Activated T-helper 1 cell treated with anti-CD3 and anti-CD28 coated beads, Interleukin-12 subunit alpha, Interleukin-12 subunit beta, Interleukin-2, Interleukin-4 antibody, amounts not matched to agents 30 ng/mL and 10 ng/mL and 1 ng/mL, durations not matched to agents 14 hours and 24 hours and 36 hours (primary cell): ENCODE results near the gene FBXO7. TPM values are rescaled to one million over a fixed set of nuclear protein-coding genes. Genes with fewer than 3 reads are reported as not detected.
A peak's percentile ranks its signal among the peaks of the same experiment; 100 is the strongest.

Experiments used
- DNase-seq: peaks from one replicate; pipeline ENCODE4 v3.0.0; 2021; ENCODE audit warnings: low spot score
- H3K27ac Mint-ChIP-seq: one replicate; pipeline ENCODE4 v1.8.0; 2021; ENCODE audit warnings: mild to moderate bottlenecking, mixed read lengths
- H3K27me3 Mint-ChIP-seq: one replicate; pipeline ENCODE4 v1.8.0; 2022; ENCODE audit warnings: mild to moderate bottlenecking, moderate library complexity, mixed read lengths; ENCODE audit not compliant: insufficient read depth
- H3K36me3 Mint-ChIP-seq: one replicate; pipeline ENCODE4 v1.8.0; 2021; ENCODE audit warnings: low read depth, mixed read lengths
- H3K4me1 Mint-ChIP-seq: one replicate; pipeline ENCODE4 v1.8.0; 2021; ENCODE audit warnings: low read depth, mixed read lengths
- H3K4me3 Mint-ChIP-seq: one replicate; pipeline ENCODE4 v1.8.0; 2021; ENCODE audit warnings: mild to moderate bottlenecking, moderate library complexity, mixed read lengths
- H3K9me3 Mint-ChIP-seq: one replicate; pipeline ENCODE4 v1.8.0; 2021; ENCODE audit warnings: mixed read lengths
- intact Hi-C: fragments of 100-400 bp; cut with micrococcal nuclease; formaldehyde crosslinking; loops from one replicate; pipeline ENCODE4 v1.15.1; 2024
- total RNA-seq: library from RNA; stranded (reverse); gene quantifications from 2 replicates; pipeline ENCODE4 v1.2.3, GENCODE V29; 2022

FBXO7 gene
- 92.3 and 97.8 TPM in 2 replicates for total RNA-seq

DNA sequence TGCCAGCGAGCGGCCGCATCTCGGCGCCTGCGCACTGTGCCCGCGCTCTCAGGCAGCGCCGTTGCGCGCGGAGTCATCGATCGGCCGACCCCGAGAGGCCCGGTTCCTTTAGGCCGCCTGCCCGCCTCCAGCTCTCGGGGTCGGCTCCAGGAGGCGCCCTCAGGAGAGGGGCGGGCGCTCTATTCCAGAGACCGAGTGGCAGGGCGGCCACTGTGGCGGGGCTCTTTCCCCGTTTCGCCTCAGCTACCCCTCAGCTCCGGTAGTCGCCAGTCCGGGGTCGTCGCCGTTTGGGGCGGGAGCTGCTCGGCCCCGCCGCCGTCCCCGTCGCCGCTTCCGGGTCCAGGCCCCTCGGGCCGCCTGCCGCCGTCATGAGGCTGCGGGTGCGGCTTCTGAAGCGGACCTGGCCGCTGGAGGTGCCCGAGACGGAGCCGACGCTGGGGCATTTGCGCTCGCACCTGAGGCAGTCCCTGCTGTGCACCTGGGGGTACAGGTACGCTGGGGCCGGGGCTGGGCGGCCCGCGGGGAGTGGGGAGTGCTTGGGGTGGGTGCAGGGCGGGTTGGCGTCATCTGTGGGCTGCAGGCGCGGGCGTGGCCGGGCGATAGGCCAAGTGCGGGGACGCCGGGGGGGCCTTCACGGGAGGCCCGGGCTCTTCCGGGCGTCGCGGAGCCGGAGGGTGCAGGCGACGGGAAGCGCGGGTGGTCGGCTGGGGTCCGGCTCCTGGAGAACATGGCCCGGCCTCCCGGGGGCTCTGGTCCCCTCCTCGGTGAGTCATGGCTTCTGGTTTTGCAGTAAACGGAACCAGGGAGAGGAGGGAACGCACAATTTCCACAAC is at the start of gene FBXO7:
Gene FBXO7, plus strand, starts transcription at position 177 of the 833 bp plus-strand sequence. Its CDS starts 192 bp downstream, at position 369.
- Mint-ChIP-seq H3K36me3 (peaks cover 4% of the 10 kb centered on the region), H3K4me3 (peak within 1 kb of the TSS; percentile 93), H3K4me1 (peaks cover 33% of the 10 kb centered on the region), H3K9me3 (no peaks in the 10 kb centered on the region), H3K27ac (peak within 1 kb of the TSS; percentile 93), H3K27me3 (peaks cover 7% of the 10 kb centered on the region)
- DNase-seq: peak; percentile 82
- intact Hi-C loops: loop anchor here (1.0 to 10.0 kb wide), 5 partner anchors 8 to 813 kb away; partner anchors contain the start of genes DEPDC5, PISD, PRR14L and RFPL2

DNA sequence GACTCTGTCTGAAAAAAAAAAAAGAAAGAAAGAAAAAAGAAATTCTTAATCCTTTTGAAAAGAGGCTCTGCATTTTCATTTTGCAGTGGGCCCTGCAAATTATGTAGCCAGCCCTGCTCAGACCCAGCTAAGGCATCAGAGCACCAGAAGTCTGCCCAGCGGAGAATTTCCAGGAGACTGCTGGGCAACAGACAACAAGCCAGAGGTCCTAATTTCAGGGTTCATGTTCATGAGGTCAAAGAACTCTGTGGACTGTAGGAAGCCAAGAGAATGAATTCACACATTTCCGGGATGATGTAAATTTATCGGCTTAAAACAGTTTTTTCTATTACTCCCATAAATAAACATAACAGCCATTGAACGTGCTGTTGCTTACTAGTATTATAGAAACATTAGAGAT is 47.7 kb upstream of the FBXO7 start:
- no peaks in the 10 kb centered on the region for H3K36me3 Mint-ChIP-seq
- no peaks in the 10 kb centered on the region for H3K9me3 Mint-ChIP-seq
- H3K27me3 Mint-ChIP-seq: peaks cover 18% of the 10 kb centered on the region
- no peak overlapping the region for H3K27ac Mint-ChIP-seq
- no peaks in the 10 kb centered on the region for H3K4me1 Mint-ChIP-seq
- intact Hi-C loops: no loop called here
- DNase-seq: no peak
- no peak overlapping the region for H3K4me3 Mint-ChIP-seq

DNA sequence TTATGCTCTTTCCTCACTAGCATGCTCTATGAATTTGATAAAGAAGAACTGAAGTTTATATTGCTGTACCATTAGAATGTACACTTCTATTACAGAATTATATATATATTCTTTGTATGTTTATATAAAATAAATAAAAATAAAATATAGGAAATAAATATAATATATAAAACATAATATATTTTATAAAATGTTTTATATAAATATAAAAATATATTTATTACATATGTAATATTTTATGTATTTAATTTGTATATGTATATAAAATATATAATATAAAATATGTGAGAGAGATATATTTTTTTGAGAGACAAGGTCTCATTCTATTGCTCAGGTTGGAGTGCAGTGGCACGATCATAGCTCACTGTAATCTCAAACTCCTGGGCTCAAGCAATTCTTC is 44.3 kb upstream of the FBXO7 start:
- intact Hi-C loops: no loop called here
- no peak for DNase-seq
- H3K9me3 Mint-ChIP-seq: no peaks in the 10 kb centered on the region
- no peaks in the 10 kb centered on the region for H3K4me1 Mint-ChIP-seq
- peaks cover 23% of the 10 kb centered on the region for H3K27me3 Mint-ChIP-seq
- H3K4me3 Mint-ChIP-seq: no peak overlapping the region
- no peak overlapping the region for H3K27ac Mint-ChIP-seq
- no peaks in the 10 kb centered on the region for H3K36me3 Mint-ChIP-seq

DNA sequence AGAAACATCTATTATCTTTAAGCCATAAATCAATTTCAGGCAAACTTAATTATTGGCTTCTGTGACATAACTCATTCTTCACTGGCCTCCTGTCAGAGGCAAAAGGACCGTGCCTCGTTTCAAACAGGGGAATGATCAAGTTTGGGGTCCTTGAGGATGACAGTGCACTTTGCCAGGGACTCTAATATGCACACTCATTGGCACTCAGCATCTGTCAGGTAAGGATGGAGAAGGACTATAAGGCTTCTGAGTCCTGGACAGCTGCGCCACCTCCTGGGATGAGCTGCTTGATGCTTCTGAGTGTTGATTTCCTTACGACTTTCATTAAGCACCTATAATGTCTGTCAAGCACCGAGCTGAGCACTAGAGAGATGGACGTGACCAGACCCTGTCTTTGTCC is 30.5 kb upstream of the FBXO7 start:
- Mint-ChIP-seq H3K27me3 (peaks cover 3% of the 10 kb centered on the region), H3K4me3 (no peak overlapping the region), H3K4me1 (no peaks in the 10 kb centered on the region), H3K9me3 (no peaks in the 10 kb centered on the region), H3K27ac (no peak overlapping the region), H3K36me3 (no peaks in the 10 kb centered on the region)
- intact Hi-C loops: no loop called here
- DNase-seq: no peak

DNA sequence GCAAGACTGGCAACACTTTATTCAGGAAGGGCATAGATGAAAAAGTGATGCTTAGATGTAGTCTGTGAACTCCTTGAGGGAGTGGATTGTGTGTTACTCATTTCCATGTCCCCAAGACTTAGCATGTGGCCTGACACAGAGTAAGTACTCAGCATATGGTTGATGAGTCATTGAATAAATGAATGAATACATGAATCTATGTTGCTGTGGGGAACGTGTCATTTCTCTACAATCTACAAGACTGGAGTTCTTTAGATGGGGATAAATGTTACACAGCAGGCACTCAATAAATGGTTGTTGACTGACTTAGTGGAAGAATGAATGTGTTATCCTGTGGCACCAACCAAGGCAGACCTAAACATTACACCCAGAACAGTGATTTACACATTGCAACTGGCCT is 28.3 kb upstream of the FBXO7 start:
- Mint-ChIP-seq H3K27ac (no peak overlapping the region), H3K9me3 (no peaks in the 10 kb centered on the region), H3K27me3 (peaks cover 3% of the 10 kb centered on the region), H3K4me1 (no peaks in the 10 kb centered on the region), H3K36me3 (no peaks in the 10 kb centered on the region), H3K4me3 (no peak overlapping the region)
- no peak for DNase-seq
- intact Hi-C loops: no loop called here

DNA sequence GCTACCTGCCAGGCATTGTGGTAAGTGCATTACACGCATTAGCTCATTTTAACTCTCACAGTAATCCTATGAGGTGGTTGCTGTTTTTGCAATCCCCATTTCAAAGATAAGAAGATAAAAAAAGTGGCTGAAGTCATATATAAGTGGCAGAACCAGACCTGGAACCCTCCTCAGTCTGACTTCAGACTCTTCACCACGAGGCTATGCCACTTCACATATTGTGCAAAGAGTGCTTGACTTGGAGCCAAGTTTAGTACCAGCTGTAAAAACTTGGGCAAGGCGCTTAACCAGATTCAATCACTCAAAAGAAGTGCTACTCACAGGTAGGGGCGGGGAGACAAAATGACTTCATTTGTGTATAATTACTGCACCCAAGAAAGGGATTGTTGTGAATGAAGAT is 25.6 kb upstream of the FBXO7 start:
- DNase-seq: no peak
- Mint-ChIP-seq H3K9me3 (no peaks in the 10 kb centered on the region), H3K4me1 (no peaks in the 10 kb centered on the region), H3K4me3 (no peak overlapping the region), H3K36me3 (no peaks in the 10 kb centered on the region), H3K27me3 (no peaks in the 10 kb centered on the region), H3K27ac (no peak overlapping the region)
- intact Hi-C loops: no loop called here

DNA sequence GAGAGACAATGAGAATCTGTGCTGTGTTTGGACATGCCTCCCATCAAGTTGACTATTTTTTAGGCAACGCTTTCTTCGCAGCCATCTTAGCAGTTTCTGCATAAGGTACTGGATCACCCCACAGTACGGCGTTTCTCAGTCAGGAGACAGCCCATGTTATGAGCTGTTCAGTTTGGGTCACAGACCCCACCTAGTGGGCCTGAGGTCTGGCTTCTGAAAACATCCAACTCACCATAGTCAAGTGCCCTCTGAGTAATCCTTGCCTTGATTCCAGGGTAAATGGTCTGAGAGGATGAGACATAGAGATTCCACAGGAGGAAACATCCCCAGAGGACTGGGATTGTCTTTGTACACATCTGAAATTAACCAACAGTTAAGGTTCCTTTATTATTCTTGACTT is 17.6 kb upstream of the FBXO7 start:
- Mint-ChIP-seq H3K36me3 (no peaks in the 10 kb centered on the region), H3K9me3 (no peaks in the 10 kb centered on the region), H3K27me3 (peaks cover 17% of the 10 kb centered on the region), H3K4me1 (no peaks in the 10 kb centered on the region), H3K27ac (no peak overlapping the region), H3K4me3 (no peak overlapping the region)
- DNase-seq: no peak
- intact Hi-C loops: no loop called here

DNA sequence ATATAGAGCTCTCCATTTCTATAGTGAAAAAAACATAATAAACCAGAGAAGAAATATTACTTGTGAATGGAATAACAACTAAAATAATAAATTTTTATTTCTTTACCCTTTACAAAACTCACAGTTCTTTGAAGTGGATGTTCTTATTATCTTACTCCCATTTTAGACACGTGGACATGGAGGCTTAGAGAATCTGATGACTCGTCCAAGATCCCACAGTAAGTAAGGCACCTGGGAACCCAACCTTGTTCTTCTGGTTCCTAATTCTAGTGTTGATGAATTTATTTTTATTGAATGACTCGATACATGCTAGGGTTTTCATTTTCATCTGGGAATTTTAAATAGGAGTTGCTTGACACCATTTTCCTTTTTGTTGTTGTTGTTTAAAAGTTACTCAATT is 12.2 kb upstream of the FBXO7 start:
- Mint-ChIP-seq H3K27me3 (peaks cover 25% of the 10 kb centered on the region), H3K4me3 (no peak overlapping the region), H3K27ac (no peak overlapping the region), H3K4me1 (no peaks in the 10 kb centered on the region), H3K9me3 (no peaks in the 10 kb centered on the region), H3K36me3 (no peaks in the 10 kb centered on the region)
- intact Hi-C loops: no loop called here
- no peak for DNase-seq

DNA sequence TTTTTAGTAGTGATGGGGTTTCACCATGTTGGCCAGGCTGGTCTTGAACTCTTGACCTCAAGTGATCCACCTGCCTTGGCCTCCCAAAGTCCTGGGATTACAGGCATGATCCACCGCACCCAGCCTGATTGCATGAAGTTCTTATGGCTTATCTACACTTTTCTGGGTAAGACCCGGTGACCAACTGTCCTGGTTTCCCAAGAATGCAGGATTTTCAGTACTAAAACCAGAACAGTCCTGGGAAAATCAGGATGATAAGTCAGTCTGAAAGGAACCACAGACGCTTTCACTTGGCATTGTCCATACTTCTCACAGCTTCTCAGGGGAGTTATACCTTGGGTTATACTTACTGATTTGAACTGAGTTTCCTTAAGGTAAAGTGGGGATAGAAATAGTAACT is 8.9 kb upstream of the FBXO7 start:
- Mint-ChIP-seq H3K9me3 (no peaks in the 10 kb centered on the region), H3K4me3 (no peak overlapping the region), H3K27me3 (peaks cover 23% of the 10 kb centered on the region), H3K27ac (no peak overlapping the region), H3K4me1 (no peaks in the 10 kb centered on the region), H3K36me3 (no peaks in the 10 kb centered on the region)
- intact Hi-C loops: no loop called here
- DNase-seq: no peak

DNA sequence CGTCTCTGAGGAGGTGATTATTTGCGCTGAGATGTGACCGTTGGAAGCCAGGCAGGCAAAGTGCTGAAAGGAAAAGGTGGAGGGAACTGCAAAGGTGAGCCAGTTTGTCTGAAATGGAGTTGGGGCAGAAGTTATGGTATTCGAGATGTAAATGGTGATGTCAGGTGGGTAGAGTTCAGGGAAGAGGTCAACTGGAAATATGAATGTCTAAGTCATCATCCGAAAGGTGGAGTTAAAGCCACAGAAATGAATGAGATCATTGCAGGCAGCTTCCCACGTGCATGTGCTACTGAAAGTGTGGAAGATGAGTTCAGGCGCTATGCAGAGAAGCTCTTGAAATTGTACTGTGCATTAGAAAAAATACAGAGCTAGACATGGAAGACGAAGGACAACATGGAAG is 8.1 kb upstream of the FBXO7 start:
- Mint-ChIP-seq H3K36me3 (no peaks in the 10 kb centered on the region), H3K27ac (no peak overlapping the region), H3K4me3 (no peak overlapping the region), H3K9me3 (no peaks in the 10 kb centered on the region), H3K27me3 (peaks cover 22% of the 10 kb centered on the region), H3K4me1 (no peaks in the 10 kb centered on the region)
- no peak for DNase-seq
- intact Hi-C loops: no loop called here

DNA sequence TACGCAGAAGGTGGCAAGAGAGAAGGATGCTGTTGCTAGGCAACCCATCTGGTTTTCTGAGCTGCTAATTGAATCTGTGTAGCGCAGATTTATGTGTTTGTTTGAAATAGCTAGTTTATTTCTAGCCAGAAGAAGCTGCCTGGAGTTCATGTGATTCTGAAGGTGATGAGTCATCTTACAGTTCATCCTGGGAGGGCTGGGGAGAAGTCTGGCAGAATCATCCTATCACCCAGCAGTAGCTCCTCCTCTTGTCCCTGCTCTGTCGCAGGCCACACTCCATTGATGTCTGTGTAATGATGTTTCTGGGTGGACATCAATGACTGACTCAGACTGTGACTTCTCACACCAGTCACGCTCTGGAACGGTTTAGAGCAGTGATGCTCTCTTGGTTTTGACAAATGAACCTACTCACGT is 4.8 kb upstream of the FBXO7 start:
- intact Hi-C loops: loop anchor here (5.0 to 10.0 kb wide), 2 partner anchors 265 to 718 kb away; partner anchors contain the start of genes DEPDC5, PRR14L and RFPL2

DNA sequence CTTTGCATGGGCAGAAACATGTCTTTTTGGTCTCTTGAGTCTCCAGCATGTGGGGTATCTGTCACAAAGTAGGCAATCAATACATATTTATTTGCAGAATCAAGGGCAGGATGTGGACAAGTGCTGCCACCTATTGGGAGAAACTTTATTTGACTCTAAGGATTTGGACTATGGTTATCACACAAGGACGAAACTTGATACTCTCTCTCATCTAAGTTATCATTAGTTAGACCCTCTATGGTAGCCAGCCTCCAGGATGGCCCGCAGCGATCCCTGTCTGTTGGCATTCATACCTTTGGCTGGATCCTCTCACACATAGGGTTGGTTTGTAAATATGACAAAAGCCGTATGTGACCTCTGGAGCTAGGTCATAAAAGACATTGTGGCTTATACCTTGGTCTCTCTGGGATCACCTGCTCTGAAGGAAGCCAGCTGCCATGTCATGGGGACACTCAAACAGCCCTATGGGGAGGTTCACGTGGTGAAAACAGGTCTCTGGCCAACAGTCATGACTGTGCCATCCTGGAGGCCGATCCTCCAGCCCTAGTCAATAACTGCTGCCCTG is 1.1 kb upstream of the FBXO7 start:
- DNase-seq: peak; percentile 33
- Mint-ChIP-seq H3K27ac (peak overlapping the region; percentile 93), H3K9me3 (no peaks in the 10 kb centered on the region), H3K27me3 (peaks cover 9% of the 10 kb centered on the region), H3K36me3 (peaks cover 2% of the 10 kb centered on the region), H3K4me3 (peak overlapping the region; percentile 93), H3K4me1 (peaks cover 27% of the 10 kb centered on the region)
- intact Hi-C loops: loop anchor here (1.0 to 10.0 kb wide), 6 partner anchors 61 to 721 kb away; partner anchors contain the start of genes DEPDC5, PRR14L, RFPL2 and RTCB

More for the DNA sequence above, 4.8 kb upstream of the FBXO7 start:
- no peak for DNase-seq
- Mint-ChIP-seq H3K27me3 (peaks cover 15% of the 10 kb centered on the region), H3K4me3 (no peak overlapping the region), H3K36me3 (no peaks in the 10 kb centered on the region), H3K9me3 (no peaks in the 10 kb centered on the region), H3K4me1 (peaks cover 11% of the 10 kb centered on the region), H3K27ac (no peak overlapping the region)

DNA sequence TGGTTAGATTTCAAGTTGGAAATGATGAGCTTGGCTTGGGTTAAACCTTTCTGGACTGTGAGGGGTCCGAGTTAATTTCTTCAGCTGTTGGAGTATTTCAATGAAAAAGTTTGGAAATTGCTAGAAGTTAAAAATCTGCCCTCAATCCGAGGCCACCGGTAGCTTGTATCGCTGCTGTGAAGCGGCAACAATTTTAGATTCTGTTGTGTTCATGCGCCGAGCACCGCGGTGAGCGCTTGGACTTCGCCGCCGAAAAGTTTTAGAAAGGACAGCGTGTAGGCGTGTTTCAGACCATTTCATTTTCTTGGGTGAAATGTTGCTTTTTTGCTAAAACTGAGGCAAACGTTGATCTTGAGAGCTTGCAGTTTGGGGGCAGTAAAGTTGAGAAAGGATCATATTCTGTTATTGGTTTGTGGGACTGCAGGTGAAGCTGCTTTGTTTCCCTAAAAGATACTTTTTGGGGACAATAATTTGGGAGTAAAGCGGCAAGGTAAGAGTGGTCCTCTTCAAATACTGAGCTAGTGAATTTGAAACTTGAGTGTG is 928 bp downstream of the FBXO7 start:
- intact Hi-C loops: loop anchor here (1.0 to 10.0 kb wide), 3 partner anchors 8 to 813 kb away; partner anchors contain the start of genes PISD and RFPL2
- peak; percentile 17 for DNase-seq

More for the DNA sequence above, 928 bp downstream of the FBXO7 start:
- H3K27me3 Mint-ChIP-seq: peaks cover 2% of the 10 kb centered on the region
- no peaks in the 10 kb centered on the region for H3K9me3 Mint-ChIP-seq
- peaks cover 11% of the 10 kb centered on the region for H3K36me3 Mint-ChIP-seq
- H3K4me3 Mint-ChIP-seq: peak overlapping the region; percentile 93
- H3K27ac Mint-ChIP-seq: peak overlapping the region; percentile 90
- H3K4me1 Mint-ChIP-seq: peaks cover 40% of the 10 kb centered on the region
